GM19395 (cell line): ENCODE data around the gene ATXN2.
"Not testable (repeated sequence)": the region's sequence is repeated elsewhere in the genome, so short reads cannot be mapped to it uniquely, and the experiment has no call there.

Experiments used
- ATAC-seq: cut with Tn5 transposase; IDR thresholded peaks from one replicate; pipeline ENCODE4 v1.9.1; 2021; ENCODE audit warnings: mild to moderate bottlenecking, moderate library complexity; ENCODE audit not compliant: unreplicated experiment

ATXN2 gene

GRCh38 chr12:111578276-111578970, 20.7 kb downstream of the ATXN2 start:
- ATAC-seq = no peak

DNA sequence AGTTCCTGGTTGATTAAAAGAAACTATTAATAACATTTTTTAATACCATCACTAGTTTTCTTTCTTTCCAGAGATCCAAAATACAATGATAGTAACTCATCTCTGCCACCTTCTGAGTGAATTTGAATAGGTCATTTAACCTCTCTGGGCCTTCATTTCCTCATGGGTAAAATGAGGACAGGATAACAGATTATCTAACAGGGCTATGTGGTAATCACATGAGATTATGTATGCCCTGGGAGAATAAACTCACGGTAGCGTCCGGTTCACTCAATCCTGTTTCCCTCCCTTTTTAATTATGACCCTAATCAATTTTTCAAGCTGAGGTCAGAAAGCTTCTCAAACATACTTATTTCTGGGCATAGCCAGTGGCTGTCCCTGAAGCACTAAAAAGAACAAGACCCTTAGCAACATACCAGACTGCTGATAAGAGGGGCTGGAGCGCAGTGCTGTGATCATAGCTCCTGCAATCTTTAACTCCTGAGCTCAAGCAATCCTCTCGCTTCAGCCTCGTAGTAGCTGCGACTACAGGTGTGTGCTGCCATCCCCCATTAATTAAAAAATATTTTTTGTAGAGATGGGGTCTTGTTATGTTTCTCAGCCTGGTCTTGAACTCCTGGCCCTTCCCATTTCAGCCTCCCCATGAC, 24.2 kb downstream of the ATXN2 start:
- ATAC-seq = no peak

DNA sequence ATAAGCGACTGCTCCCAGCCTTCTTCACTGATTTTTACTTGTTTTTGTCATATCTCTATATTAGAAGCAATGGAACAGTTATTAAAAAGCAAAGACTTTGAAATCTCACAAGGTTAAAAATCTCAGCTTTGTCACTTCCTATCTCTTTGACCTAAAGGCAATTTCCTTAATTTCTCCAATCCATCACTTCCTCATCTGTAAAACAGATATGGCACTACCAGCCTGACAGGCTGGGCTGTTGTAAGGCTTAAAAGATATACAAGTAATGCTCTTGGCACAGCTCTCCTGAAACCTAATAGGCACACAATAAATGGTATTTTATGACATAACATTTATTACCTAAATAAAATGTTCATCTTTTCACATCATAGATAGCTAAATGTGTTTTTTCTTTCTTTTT, 25.6 kb downstream of the ATXN2 start:
- ATAC-seq = no peak

DNA sequence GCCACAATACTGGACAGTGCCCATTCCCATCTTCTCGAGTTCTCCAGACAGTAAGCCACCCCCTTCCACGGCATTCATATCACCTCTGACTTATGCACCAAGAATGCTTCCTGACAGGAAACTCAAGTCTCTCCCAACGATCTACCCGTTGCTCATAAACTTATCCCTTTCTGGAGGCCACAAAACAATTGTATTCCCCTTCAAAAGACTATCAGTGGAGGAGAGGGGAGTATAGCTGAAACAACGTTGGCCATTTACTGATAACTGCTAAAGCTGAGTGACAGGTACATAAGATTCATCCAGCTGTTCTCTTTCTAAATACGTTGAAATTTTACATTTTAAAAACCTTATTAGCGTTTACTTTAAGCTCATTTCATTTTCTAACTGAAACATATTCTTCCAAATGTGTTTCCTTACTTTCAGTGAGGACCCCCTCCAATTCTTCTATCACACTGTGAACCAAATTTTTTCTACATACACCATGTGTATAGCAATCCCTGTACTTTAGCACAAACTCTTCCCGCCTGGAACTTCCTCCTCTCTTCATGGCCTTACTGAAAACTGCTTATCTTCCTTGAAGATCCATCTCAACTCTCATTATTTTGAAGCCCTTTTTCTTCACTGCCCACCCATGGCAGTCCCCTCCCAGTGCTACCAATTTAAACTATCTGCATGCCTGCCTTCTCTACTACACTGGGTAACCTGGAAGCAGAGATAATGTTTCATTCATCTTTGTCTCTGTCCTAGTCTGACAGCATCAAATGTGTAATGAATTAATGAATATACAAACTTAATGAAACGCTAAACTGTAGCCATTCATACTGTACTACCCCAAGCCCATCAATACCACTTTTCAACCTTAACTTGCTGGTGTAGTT, 28.8 kb downstream of the ATXN2 start:
- ATAC-seq = no peak

GRCh38 chr12:111569363-111570083, 29.6 kb downstream of the ATXN2 start:
- ATAC-seq = no peak

DNA sequence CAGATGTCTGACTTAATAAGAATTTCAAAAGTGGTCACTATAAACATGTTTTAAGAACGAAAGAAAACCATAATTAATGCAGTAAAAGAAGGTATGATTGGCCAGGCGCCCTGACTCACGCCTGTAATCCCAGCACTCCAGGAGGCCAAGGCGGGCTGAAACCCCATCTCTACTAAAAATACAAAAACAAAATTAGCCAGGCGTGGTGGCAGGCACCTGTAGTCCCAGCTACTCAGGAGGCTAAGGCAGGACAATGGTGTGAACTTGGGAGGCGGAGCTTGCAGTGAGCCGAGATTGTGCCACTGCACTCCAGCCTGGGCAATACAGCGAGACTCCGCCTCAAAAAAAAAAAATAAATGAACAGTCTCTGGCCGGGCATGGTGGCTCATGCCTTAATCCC, 38.3 kb downstream of the ATXN2 start:
- ATAC-seq = not testable (repeated sequence)

GRCh38 chr12:111558107-111558376, 41.1 kb downstream of the ATXN2 start:
- no peak for ATAC-seq

DNA sequence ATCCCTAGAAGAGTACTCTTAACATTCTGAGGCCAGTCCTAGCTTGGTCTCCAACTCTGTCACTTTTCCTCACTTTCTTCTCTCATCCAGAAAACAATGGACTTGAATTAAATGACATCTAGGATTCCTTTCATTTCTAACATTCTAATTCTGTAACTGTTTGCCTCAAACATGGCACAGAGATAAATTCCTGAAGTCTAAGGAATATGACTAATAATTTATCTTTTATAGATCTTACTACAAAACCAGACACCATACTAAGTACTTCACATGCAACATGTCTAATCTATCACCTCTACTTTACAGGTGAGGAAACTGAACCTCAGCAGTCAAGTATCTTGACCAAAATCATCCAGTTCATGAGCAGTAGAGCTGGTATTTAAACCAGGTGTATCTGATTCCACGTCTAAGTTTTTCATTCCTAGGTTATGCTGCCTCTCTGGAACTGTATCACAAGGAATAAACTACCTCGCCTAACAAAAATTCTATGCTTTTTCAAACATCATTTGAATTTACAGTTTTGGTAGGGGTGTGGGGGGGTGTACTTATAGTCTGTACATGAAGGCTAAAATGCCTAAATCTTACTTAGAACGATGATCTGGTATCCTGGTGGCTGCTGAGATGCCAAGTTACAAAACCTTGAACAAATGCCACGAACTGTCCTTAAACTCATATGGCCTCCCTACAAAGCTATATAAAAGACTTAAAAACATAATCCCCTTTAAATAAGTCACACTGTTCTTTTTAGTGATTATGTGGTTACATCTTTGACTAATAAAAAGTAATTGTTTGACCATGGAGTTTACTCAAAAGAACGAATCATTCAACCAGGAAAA, 41.6 kb downstream of the ATXN2 start:
- no peak for ATAC-seq

GRCh38 chr12:111556676-111557075, 42.4 kb downstream of the ATXN2 start:
- ATAC-seq = no peak

DNA sequence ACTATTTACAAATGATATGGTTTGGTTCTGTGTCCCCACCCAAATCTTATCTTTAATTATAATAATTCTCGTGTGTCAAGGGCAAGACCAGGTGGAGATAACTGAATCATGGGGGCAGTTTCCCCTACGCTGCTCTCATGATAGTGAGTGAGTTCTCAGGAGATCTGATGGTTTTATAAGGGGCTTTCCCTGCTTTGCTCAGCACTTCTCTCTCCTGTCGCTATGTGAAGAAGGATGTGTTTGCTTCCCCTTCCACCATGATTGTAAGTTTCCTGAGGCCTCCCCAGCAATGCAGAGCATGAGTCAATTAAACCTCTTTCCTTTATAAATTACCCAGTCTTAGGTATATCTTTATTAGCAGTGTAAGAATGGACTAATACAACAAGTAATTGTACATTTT, 43.8 kb downstream of the ATXN2 start:
- ATAC-seq = not testable (repeated sequence)

DNA sequence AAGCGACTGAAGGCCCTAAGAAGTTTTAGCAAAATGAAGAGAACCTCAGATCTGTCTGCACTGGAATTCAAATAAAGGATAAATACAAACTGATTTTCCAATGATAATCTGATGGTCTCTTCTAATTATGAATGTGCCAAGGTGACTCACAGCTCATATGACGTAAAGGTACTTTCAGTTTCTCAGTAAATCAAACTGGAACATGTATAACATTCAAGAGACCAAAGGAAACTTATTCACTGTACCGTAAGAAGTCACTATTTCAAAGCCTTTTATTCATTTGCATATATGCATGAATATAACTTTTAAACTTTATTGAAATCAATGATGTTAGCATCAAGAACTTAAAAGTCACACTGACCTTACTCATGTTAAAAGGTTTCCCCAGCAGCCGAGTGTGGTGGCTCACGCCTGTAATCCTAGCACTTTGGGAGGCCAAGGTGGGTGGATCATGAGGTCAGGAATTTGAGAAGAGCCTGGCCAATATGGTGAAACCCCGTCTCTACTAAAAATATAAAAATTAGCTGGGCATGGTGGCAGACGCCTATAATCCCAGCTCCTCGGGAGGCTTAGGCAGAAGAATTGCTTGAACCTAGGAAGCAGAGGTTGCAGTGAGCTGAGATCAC, 52.2 kb downstream of the ATXN2 start:
- no peak for ATAC-seq

GRCh38 chr12:111546171-111546570, 52.9 kb downstream of the ATXN2 start:
- ATAC-seq = no peak

- no peak for ATAC-seq
These were observed 55.1 kb downstream of the ATXN2 start for GRCh38 chr12:111544032-111544431.

GRCh38 chr12:111532751-111533150, 66.4 kb downstream of the ATXN2 start:
- ATAC-seq = no peak

GRCh38 chr12:111529424-111530368, 69.4 kb downstream of the ATXN2 start:
- ATAC-seq = no peak

DNA sequence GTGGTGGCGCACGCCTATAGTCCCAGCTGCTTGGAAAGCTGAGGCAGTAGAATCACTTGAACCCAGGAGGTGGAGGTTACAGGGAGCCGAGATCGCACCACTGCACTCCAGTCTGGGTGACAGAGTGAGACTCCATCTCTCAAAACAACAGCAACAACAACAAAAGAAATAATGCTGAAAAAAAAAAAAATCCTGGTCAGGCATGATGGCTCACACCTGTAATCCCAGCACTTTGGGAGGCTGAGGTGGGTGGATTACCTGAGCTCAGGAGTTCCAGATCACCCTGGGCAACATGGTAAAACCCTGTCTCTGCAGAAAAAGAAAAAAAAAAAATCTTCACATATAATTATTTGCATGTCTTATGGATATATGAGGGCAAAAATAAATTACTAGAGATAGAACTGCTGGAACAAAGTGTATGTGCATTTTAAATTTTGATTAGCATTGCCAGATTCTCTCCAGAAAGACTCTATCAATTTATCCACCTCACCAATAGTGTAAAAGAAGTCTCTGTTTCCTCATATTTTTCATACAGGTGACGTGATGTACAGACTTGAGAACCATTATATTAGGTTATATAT, 75.4 kb downstream of the ATXN2 start:
- ATAC-seq = no peak

GRCh38 chr12:111521801-111522200, 77.3 kb downstream of the ATXN2 start:
- ATAC-seq = no peak

DNA sequence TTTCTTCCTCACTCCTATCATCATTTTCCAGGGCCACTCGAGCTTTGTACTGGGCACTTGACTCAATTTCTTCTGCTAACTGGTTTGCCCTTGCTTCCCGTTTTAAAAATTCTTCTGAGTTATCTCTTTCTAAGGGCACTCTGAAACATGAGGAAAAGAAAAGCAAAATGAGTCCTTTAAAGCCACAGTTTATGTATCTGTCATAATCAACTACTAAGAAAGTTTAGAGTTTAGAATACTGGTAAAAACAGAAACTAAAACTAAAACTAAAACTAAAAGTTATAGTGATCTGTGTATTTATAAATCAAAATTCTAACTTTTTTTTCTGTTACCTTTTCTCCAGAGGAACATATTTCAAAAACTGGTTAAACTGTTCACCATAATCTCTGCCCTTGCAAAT, 79.2 kb downstream of the ATXN2 start:
- no peak for ATAC-seq

GRCh38 chr12:111519083-111519482, 80.0 kb downstream of the ATXN2 start:
- no peak for ATAC-seq
